K562 (cell line): Measurements from ENCODE around the gene UQCRHL. TPM values are rescaled to one million over a fixed set of nuclear protein-coding genes. Genes with fewer than 3 reads are reported as not detected.

Experiments
- BHLHE40 ChIP-seq: IDR thresholded peaks from 2 replicates; pipeline ENCODE4 v1.6.1; 2011; ENCODE audit warnings: low read length, improper control_type of control experiment
- CBX3 ChIP-seq, 2 experiments: IDR thresholded peaks; 1 replicate in 1 of 2; 2 replicates in 1 of 2; pipeline ENCODE4 v1.6.1; 2012; ENCODE audit warnings: inconsistent platforms in 2 of 2, low read length in 2 of 2, borderline replicate concordance in 1 of 2, control low read depth in 1 of 2
- CREB3L1 ChIP-seq: fragments of 450-650 bp; IDR thresholded peaks from 2 replicates; pipeline ENCODE4 v1.6.1; 2014; ENCODE audit warnings: low read depth, mild to moderate bottlenecking, moderate library complexity, borderline replicate concordance
- HDAC2 ChIP-seq: fragments of 450-650 bp; IDR thresholded peaks from 2 replicates; pipeline ENCODE4 v1.6.1; 2016; ENCODE audit warnings: mild to moderate bottlenecking
- HDGF ChIP-seq: fragments of 450-650 bp; IDR thresholded peaks from 2 replicates; pipeline ENCODE4 v1.6.1; 2016
- LCOR ChIP-seq: sonication (generic); formaldehyde crosslinking; IDR thresholded peaks from 2 replicates; pipeline ENCODE4 v1.8.0; 2022; ENCODE audit warnings: mild to moderate bottlenecking, missing genetic modification reagents
- PHF8 ChIP-seq: fragments of 200-600 bp; sonication (generic); IDR thresholded peaks from 2 replicates; pipeline ENCODE4 v1.6.1; 2012; ENCODE audit warnings: mixed run types, mild to moderate bottlenecking, inconsistent platforms, low read length, moderate library complexity, borderline replicate concordance
- RREB1 ChIP-seq: fragments of 250-450 bp; sonication (Bioruptor Pico); IDR thresholded peaks from 2 replicates; pipeline ENCODE4 v1.4.0; 2020
- SAFB2 ChIP-seq: fragments of 200-400 bp; formaldehyde crosslinking; IDR thresholded peaks from 2 replicates; pipeline ENCODE4 v1.6.1; 2018; ENCODE audit warnings: borderline replicate concordance, low read length, low read depth, moderate library complexity; ENCODE audit not compliant: severe bottlenecking
- SMARCE1 ChIP-seq: fragments of 450-650 bp; IDR thresholded peaks from 2 replicates; pipeline ENCODE4 v1.7.1; 2016; ENCODE audit warnings: mild to moderate bottlenecking
- SREBF2 ChIP-seq: sonication (generic); formaldehyde crosslinking; IDR thresholded peaks from 2 replicates; pipeline ENCODE4 v1.4.0; 2020; ENCODE audit warnings: mild to moderate bottlenecking, missing genetic modification reagents
- ZNF277 ChIP-seq: fragments of 250-450 bp; sonication (Bioruptor Pico); IDR thresholded peaks from 2 replicates; pipeline ENCODE4 v1.8.0; 2022; ENCODE audit warnings: inconsistent platforms, mild to moderate bottlenecking, moderate library complexity, borderline replicate concordance
- ZNF280B ChIP-seq: fragments of 250-450 bp; sonication (Bioruptor Pico); IDR thresholded peaks from 2 replicates; pipeline ENCODE4 v1.5.1; 2021; ENCODE audit warnings: mild to moderate bottlenecking
- polyA plus RNA-seq, 8 experiments: library from polyadenylated mRNA; depleted of rRNA in 4 of 8; stranded (reverse) in 5 of 8; unstranded in 3 of 8; fragments of >200 nt; fragmentation: Nextera tagmentation in 2 of 8; fragmentation: Illumina TruSeq in 1 of 8; extraction: Ambion mirVana in 2 of 8; extraction: Trizol in 1 of 8; gene quantifications; 2 replicates each; pipeline versions ENCODE4 v1.2.1 to v1.2.3, GENCODE V29; 2011 to 2014; ENCODE audit warnings: inconsistent platforms in 1 of 8, missing spikeins in 1 of 8
- total RNA-seq, 7 experiments: library from RNA; depleted of rRNA in 6 of 7; stranded (reverse); fragments of >200 nt in 6 of 7; fragmentation: Illumina TruSeq in 2 of 7; extraction: Trizol in 2 of 7; gene quantifications; 2 replicates each; pipeline versions ENCODE4 v1.2.1 to v1.2.3, GENCODE V29; 2011 to 2021; ENCODE audit warnings: low replicate concordance in 1 of 7

UQCRHL gene
- total and polyA plus RNA-seq, 9 of the 15 experiments (the other 6 are each of a cell fraction or from before 2014, with no cell fraction given): 5.1 to 41.3 (median 21.8) TPM

- no peak for TF ChIP-seq CREB3L1
- peak; percentile 67; the same call in 1 of the 2 replicates for TF ChIP-seq SMARCE1
- no peak for TF ChIP-seq RREB1
- no peak for TF ChIP-seq ZNF277 (CRISPR knock-in tag)
- TF ChIP-seq SREBF2 (CRISPR knock-in tag): no peak
- TF ChIP-seq BHLHE40: peak; percentile 57
- peak; percentile 60 for TF ChIP-seq PHF8
- TF ChIP-seq CBX3 (IDR thresholded peaks at IDR 0.05; ENCODE audit: borderline replicate concordance in 1 of 2, low read length in 2 of 2): no peak
- TF ChIP-seq HDAC2: no peak; the same call in 1 of the 2 replicates
- no peak for TF ChIP-seq SAFB2
- TF ChIP-seq HDGF: no peak
- TF ChIP-seq LCOR (CRISPR knock-in tag): peak; percentile 70
- no peak for TF ChIP-seq ZNF280B (CRISPR knock-in tag)
Measured at GRCh38 chr1:15833069-15833679, 25.7 kb upstream of the UQCRHL start (continued).
